ENCODE results near the gene DLGAP1. TPM values are rescaled to one million over a fixed set of nuclear protein-coding genes. Genes with fewer than 3 reads are reported as not detected.

DLGAP1 gene
- total and polyA plus RNA-seq, 9 donors: 2.0 to 42.7 (median 3.8) TPM

DNA sequence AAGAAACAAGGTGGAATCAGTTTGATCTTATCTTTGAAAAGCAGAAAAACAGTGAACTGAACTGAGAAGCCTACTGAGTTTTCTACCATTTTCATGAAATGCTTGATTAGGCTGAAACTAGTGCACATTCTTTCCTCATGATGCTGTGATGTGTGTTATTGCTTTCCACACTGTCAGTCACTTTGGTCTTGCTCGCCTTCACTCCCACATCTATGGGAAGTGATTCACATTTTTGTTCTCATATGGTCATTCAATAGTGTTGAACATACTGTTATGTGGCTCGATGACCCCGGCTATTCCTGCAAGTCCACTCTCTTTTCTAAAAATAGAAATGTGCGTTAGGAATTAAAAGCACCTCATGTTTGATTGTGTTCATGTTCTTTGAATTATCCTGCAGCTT, 875.4 kb downstream of the DLGAP1 start:
- Histone ChIP-seq H3K4me1 (ENCODE audit: insufficient read depth) (no peaks in the 10 kb centered on the region), H3K9me3 (no peaks in the 10 kb centered on the region), H3K27me3 (no peaks in the 10 kb centered on the region), H3K36me3 (no peaks in the 10 kb centered on the region), H3K27ac (no peak overlapping the region), H3K4me3 (no peak overlapping the region)
- DNase-seq: no peak
- TF ChIP-seq POLR2A (IDR thresholded peaks at IDR 0.05) (no peak), EP300 (IDR thresholded peaks at IDR 0.05) (no peak)
- TF ChIP-seq, protein P1, sequence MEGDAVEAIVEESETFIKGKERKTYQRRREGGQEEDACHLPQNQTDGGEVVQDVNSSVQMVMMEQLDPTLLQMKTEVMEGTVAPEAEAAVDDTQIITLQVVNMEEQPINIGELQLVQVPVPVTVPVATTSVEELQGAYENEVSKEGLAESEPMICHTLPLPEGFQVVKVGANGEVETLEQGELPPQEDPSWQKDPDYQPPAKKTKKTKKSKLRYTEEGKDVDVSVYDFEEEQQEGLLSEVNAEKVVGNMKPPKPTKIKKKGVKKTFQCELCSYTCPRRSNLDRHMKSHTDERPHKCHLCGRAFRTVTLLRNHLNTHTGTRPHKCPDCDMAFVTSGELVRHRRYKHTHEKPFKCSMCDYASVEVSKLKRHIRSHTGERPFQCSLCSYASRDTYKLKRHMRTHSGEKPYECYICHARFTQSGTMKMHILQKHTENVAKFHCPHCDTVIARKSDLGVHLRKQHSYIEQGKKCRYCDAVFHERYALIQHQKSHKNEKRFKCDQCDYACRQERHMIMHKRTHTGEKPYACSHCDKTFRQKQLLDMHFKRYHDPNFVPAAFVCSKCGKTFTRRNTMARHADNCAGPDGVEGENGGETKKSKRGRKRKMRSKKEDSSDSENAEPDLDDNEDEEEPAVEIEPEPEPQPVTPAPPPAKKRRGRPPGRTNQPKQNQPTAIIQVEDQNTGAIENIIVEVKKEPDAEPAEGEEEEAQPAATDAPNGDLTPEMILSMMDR (IDR thresholded peaks at IDR 0.05): no peak
- WGBS, 3 donors: 29 to 39% (median 37%) methylated on average over 4 of the region's 4 CpGs
- intact Hi-C loops (cut with DNase I): loop anchor here in 1 of 4 donors (10.0 kb wide), 1 partner anchor 85 kb away; no protein-coding TSS in a partner anchor

DNA sequence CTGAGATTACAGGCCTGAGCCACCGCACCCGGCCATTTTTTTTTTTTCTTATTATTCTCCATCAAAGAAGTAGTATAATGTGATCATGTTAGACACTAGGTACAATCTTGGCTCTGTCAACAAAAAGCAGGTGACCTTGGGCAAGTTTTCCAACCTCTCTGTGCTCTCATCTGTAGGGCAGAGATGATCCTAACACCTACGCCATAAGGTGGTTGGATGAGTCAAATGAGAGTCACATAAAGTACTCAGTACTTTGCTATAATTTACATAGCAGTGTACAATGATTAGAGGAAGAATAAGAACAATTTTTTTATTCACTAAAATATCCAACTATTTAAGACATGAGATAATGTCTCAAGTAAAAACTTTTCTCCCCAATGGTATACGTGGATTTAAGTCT, 876.5 kb downstream of the DLGAP1 start:
- H3K9me3 ChIP-seq: no peaks in the 10 kb centered on the region
- no peaks in the 10 kb centered on the region for H3K36me3 ChIP-seq
- H3K4me1 ChIP-seq (ENCODE audit: insufficient read depth): no peaks in the 10 kb centered on the region
- no peak for DNase-seq
- H3K27me3 ChIP-seq: no peaks in the 10 kb centered on the region
- no peak for TF ChIP-seq EP300 (IDR thresholded peaks at IDR 0.05)
- TF ChIP-seq, protein P1 (IDR thresholded peaks at IDR 0.05): no peak
- H3K27ac ChIP-seq: no peak overlapping the region
- intact Hi-C loops (cut with DNase I): loop anchor here in 1 of 4 donors (10.0 kb wide), 1 partner anchor 84 kb away; no protein-coding TSS in a partner anchor
- 85 to 95% (median 91%) methylated on average over 4 of the region's 4 CpGs for WGBS, 3 donors
- no peak overlapping the region for H3K4me3 ChIP-seq

DNA sequence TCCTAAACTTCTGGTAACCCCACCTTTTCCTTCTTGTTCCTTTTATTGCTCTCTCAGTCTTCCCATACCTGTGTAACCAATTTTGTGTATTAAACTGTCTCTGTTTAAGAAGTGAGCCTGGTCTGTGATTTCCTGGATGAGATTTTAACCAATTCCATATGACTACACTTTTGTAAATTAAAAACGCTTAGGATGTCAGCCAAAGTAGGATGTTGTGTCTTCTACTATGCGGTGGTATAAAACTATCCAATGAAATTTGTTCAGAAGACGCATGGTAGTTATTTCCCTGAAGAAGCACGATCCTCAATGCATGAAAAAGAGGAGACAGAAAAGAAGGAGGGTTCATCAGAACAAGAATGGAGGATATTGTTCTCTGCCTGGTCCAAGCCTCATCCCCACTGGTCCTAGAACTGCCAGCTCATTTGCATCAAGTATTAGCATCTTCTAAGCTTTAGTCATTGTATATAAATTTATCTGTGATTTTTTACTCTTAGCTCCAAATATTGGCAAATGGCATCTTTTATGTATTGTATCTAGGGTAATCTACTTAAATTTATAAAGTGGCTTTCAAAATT, 877.7 kb downstream of the DLGAP1 start:
- Histone ChIP-seq H3K4me3 (no peak overlapping the region), H3K9me3 (no peaks in the 10 kb centered on the region), H3K27me3 (no peaks in the 10 kb centered on the region), H3K36me3 (no peaks in the 10 kb centered on the region), H3K4me1 (ENCODE audit: insufficient read depth) (no peaks in the 10 kb centered on the region), H3K27ac (no peak overlapping the region)
- no peak for DNase-seq
- intact Hi-C loops (cut with DNase I): loop anchor here in 1 of 4 donors (10.0 kb wide), 1 partner anchor 83 kb away; no protein-coding TSS in a partner anchor
- 84 to 90% (median 87%) methylated on average over 4 of the region's 4 CpGs for WGBS, 3 donors
- TF ChIP-seq POLR2A (IDR thresholded peaks at IDR 0.05) (no peak), EP300 (IDR thresholded peaks at IDR 0.05) (no peak)
- TF ChIP-seq, protein P1 (IDR thresholded peaks at IDR 0.05): no peak

DNA sequence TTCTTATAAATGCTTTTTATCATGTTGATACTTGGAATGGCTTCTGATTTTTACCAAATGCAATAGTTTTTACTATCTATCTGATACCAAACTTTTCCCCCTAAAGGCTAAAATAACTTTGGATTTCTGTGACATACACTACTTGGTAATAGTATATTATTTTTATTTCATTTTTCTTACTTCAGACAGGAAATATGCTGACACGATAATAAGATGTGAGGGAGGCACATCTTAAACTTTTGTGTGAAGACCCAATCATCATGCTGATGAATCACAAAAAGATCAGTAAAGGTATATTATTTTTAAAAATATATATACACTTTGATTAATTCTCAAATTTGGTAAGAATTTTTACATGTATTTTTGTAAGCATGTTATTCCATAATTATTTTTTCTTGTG, 882.3 kb downstream of the DLGAP1 start:
- H3K4me1 ChIP-seq (ENCODE audit: insufficient read depth): no peaks in the 10 kb centered on the region
- intact Hi-C loops (cut with DNase I): loop anchor here in 1 of 4 donors (10.0 kb wide), 1 partner anchor 78 kb away; no protein-coding TSS in a partner anchor
- no peak overlapping the region for H3K4me3 ChIP-seq
- DNase-seq: no peak
- WGBS, 3 donors: 74 to 89% (median 76%) methylated on average over 1 of the region's 1 CpG
- H3K36me3 ChIP-seq: no peaks in the 10 kb centered on the region
- no peak for TF ChIP-seq POLR2A (IDR thresholded peaks at IDR 0.05)
- TF ChIP-seq, protein P1 (IDR thresholded peaks at IDR 0.05): no peak
- TF ChIP-seq EP300 (IDR thresholded peaks at IDR 0.05): no peak
- no peaks in the 10 kb centered on the region for H3K27me3 ChIP-seq
- H3K9me3 ChIP-seq: no peaks in the 10 kb centered on the region
- H3K27ac ChIP-seq: no peak overlapping the region
